H1 (cell line): ENCODE data around the gene ARAP3. TPM values are rescaled to one million over a fixed set of nuclear protein-coding genes. Genes with fewer than 3 reads are reported as not detected.

Experiments used
- KDM5A ChIP-seq: fragments of 200-600 bp; IDR thresholded peaks from 2 replicates; pipeline ENCODE4 v1.7.1; 2012; ENCODE audit warnings: mild to moderate bottlenecking, low read length, inconsistent platforms, mixed read lengths
- polyA plus RNA-seq, 7 experiments: library from polyadenylated mRNA; depleted of rRNA in 3 of 7; stranded (reverse) in 5 of 7; unstranded in 2 of 7; fragments of >200 nt in 5 of 7; fragments of 200-250 nt in 2 of 7; gene quantifications; 1 replicate in 5 of 7; 2 replicates in 1 of 7; 4 replicates in 1 of 7; pipeline versions ENCODE4 v1.2.1 to v1.2.3, GENCODE V29; 2011 to 2013; ENCODE audit warnings: missing spikeins in 2 of 7, mixed read lengths in 2 of 7
- total RNA-seq: library from RNA; stranded (reverse); fragmentation: NEBNext Ultra II Directional; extraction: Animal tissue kit (Norgen Biotek cat#: 25700); gene quantifications from 2 replicates; pipeline ENCODE4 v1.2.1, GENCODE V29; 2021

ARAP3 gene
- total and polyA plus RNA-seq, 2 of the 8 experiments (the other 6 are each of a cell fraction or from before 2014, with no cell fraction given): 14.4 to 48.6 TPM

DNA sequence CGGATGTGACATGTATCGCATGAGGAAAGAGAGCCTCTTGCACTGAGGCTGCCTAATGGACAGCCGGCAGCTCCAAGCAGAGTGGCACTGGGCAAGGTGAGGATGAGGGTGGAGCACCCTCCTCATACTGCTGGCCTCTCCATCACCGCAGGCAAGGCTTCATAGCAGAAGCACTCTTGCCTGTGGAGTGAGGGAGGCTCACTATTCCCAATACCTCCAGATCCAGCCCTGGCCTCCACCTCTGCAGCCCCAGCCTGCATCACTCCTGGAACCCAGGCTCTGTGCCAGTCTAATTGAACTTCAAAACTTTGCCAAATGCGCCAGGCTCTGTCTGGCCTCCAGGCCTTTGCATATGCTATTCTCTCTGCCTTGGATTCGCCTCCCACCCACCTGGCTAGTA is 29.7 kb upstream of the ARAP3 start (continued):
- no peak for TF ChIP-seq KDM5A
